D341Med (cell line): ENCODE measurements around the gene GPR142.

Source experiments
- DNase-seq: peaks from one replicate; pipeline ENCODE4 v3.0.0; 2012; ENCODE audit warnings: low spot score

GPR142 gene

GRCh38 chr17:74367206-74367605 lies at the start of gene GPR142:
TSS of gene GPR142 (plus strand) at chr17:74367506. CDS start at chr17:74369541, 2,035 bp downstream.
- no peak for DNase-seq

- no peak for DNase-seq
These were observed 48.9 kb upstream of the GPR142 start for GRCh38 chr17:74318391-74318790.

- DNase-seq: no peak
These were observed 42.8 kb upstream of the GPR142 start for GRCh38 chr17:74324521-74324920.

- no peak for DNase-seq
These were observed 41.9 kb upstream of the GPR142 start for GRCh38 chr17:74325376-74325742.

- DNase-seq: no peak
These were observed 41.4 kb upstream of the GPR142 start, which contains the start of gene KIF19 for GRCh38 chr17:74325743-74326379. TSS of gene KIF19 (plus strand) at chr17:74326226. CDS start at chr17:74326350, 124 bp downstream.

GRCh38 chr17:74326506-74326905 lies 40.8 kb upstream of the GPR142 start:
- no peak for DNase-seq

GRCh38 chr17:74328487-74328886 lies 38.8 kb upstream of the GPR142 start:
- DNase-seq: no peak

GRCh38 chr17:74329378-74329777 lies 37.9 kb upstream of the GPR142 start:
- no peak for DNase-seq

GRCh38 chr17:74330446-74330845 lies 36.9 kb upstream of the GPR142 start:
- DNase-seq: no peak

- no peak for DNase-seq
These were observed 35.2 kb upstream of the GPR142 start for GRCh38 chr17:74332017-74332650.

- DNase-seq: peak; percentile 95
These were observed 34.5 kb upstream of the GPR142 start for GRCh38 chr17:74332763-74333283.

- no peak for DNase-seq
These were observed 32.8 kb upstream of the GPR142 start for GRCh38 chr17:74334393-74335039.

- DNase-seq: no peak
These were observed 31.7 kb upstream of the GPR142 start for GRCh38 chr17:74335529-74336062.

- DNase-seq: no peak
These were observed 31.0 kb upstream of the GPR142 start for GRCh38 chr17:74336307-74336706.

- DNase-seq: peak; percentile 77
These were observed 29.3 kb upstream of the GPR142 start for GRCh38 chr17:74337834-74338500.

- DNase-seq: no peak
These were observed 27.6 kb upstream of the GPR142 start for GRCh38 chr17:74339537-74340195.

GRCh38 chr17:74340470-74341023 lies 26.8 kb upstream of the GPR142 start:
- DNase-seq: no peak

- no peak for DNase-seq
These were observed 25.1 kb upstream of the GPR142 start for GRCh38 chr17:74342224-74342623.

GRCh38 chr17:74343121-74343520 lies 24.2 kb upstream of the GPR142 start:
- no peak for DNase-seq

- DNase-seq: no peak
These were observed 23.6 kb upstream of the GPR142 start for GRCh38 chr17:74343526-74344284.

- DNase-seq: no peak
These were observed 22.6 kb upstream of the GPR142 start for GRCh38 chr17:74344658-74345057.
